Measurements from ENCODE around the gene MRPL34.

DNA sequence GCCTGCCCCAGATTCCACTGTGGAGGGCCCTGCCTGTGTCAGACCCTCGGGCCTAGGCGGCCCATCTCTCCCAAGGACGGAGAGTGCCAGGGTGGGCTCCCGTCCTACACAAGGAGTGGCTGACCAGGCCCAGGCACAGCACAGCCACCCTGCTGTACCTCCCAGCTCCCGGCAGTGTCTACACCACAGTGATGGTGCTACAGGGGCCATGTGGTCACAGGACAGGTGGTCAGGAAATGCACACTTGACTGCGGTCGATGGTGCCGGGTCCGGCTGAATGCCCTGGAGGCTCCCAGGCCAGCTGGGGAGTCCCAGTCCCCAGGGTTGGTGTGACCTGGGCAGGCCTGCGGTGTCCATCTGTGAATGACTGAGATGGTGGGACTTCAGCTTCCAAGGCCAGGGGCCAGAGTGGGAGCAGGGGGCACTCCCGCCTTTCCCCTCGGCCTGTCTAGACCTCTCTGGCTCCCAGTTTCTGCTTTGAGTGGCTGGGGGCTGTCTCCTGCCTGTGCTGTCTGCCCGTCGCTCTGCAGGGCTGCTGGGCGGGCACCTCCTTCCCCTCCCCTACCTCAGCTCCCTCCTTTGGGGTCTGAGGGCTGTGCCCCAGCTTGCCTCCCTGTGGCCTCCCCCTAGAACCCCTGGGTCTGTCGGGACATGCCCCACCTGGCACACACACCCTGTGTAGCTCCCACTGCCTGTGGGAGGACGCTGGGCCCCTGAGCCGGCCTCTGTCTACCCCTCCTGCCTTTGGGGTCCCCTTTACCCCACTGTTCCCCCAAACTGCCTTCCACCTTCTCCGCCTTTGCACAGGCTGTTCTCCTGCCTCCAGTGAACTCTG lies 16.2 kb downstream of the MRPL34 start:
- TF ChIP-seq, protein P1, sequence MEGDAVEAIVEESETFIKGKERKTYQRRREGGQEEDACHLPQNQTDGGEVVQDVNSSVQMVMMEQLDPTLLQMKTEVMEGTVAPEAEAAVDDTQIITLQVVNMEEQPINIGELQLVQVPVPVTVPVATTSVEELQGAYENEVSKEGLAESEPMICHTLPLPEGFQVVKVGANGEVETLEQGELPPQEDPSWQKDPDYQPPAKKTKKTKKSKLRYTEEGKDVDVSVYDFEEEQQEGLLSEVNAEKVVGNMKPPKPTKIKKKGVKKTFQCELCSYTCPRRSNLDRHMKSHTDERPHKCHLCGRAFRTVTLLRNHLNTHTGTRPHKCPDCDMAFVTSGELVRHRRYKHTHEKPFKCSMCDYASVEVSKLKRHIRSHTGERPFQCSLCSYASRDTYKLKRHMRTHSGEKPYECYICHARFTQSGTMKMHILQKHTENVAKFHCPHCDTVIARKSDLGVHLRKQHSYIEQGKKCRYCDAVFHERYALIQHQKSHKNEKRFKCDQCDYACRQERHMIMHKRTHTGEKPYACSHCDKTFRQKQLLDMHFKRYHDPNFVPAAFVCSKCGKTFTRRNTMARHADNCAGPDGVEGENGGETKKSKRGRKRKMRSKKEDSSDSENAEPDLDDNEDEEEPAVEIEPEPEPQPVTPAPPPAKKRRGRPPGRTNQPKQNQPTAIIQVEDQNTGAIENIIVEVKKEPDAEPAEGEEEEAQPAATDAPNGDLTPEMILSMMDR (conservative IDR thresholded peaks at IDR 0.05; ENCODE audit: low read depth, low read length), result no peak
- TF ChIP-seq EZH2 (IDR thresholded peaks at IDR 0.05; ENCODE audit: low read length, unreplicated experiment) (no peak), EZH2phosphoT487 (IDR thresholded peaks at IDR 0.05; ENCODE audit: borderline replicate concordance, low read length) (no peak)
